Testis (tissue), 3 donors: Measurements from ENCODE around the gene SUPT3H. TPM values are rescaled to one million over a fixed set of nuclear protein-coding genes. Genes with fewer than 3 reads are reported as not detected.

Source experiments
- DNase-seq: peaks from one replicate; pipeline ENCODE4 v3.0.0-alpha.2; 2019
- H3K27ac ChIP-seq, 2 donors: fragments of 200-600 bp; sonication (generic); one replicate each; pipeline ENCODE4 v1.5.1; 2019
- H3K27me3 ChIP-seq: fragments of 200-600 bp; sonication (generic); one replicate; pipeline ENCODE4 v1.5.1; 2019
- H3K36me3 ChIP-seq: fragments of 200-600 bp; sonication (generic); one replicate; pipeline ENCODE4 v1.5.1; 2017; ENCODE audit warnings: low read depth; ENCODE audit errors: missing control alignments
- H3K4me1 ChIP-seq: fragments of 200-600 bp; sonication (generic); one replicate; pipeline ENCODE4 v1.5.1; 2019
- H3K4me3 ChIP-seq, 2 donors: fragments of 200-600 bp; sonication (generic); one replicate each; pipeline ENCODE4 v1.5.1; 2017 to 2019
- H3K9me3 ChIP-seq: fragments of 200-600 bp; sonication (generic); one replicate; pipeline ENCODE4 v1.5.1; 2017
- POLR2A ChIP-seq: fragments of 450-650 bp; IDR thresholded peaks from one replicate; pipeline ENCODE4 v1.6.1; 2017; ENCODE audit warnings: antibody characterized with exemption, mild to moderate bottlenecking, moderate library complexity
- WGBS, 2 donors: methylation state at CpG; one replicate each; pipeline ENCODE4 v1.1.5; 2018; 5-methylcytosine and 5-hydroxymethylcytosine counted together
- intact Hi-C: fragments of 100-400 bp; cut with DNase I; formaldehyde crosslinking; loops from one replicate; pipeline ENCODE4 v1.15.1; 2023; ENCODE audit warnings: low total_unique reads
- polyA plus RNA-seq: library from polyadenylated mRNA; stranded (reverse); fragments of 350-450 nt; fragmentation: Illumina TruSeq; extraction: RNeasy Lipid Tissue Mini Kit (QIAGEN cat#74804); gene quantifications from one replicate; pipeline ENCODE4 v1.2.3, GENCODE V29; 2014; ENCODE audit warnings: low read depth, low replicate concordance; ENCODE audit not compliant: insufficient read depth
- total RNA-seq, 2 donors: library from RNA; depleted of rRNA; stranded (reverse); fragments of >200 nt; gene quantifications; one replicate each; pipeline ENCODE4 v1.2.3, GENCODE V29; 2016
- TF ChIP-seq, protein P1 (sequence below), 3 experiments: fragments of 450-650 bp in 2 of 3; fragments of 200-600 bp in 1 of 3; sonication (generic) in 1 of 3; IDR thresholded peaks; one replicate each; pipeline ENCODE4 v1.5.1; 2016 to 2019; ENCODE audit warnings: antibody characterized with exemption in 3 of 3, mild to moderate bottlenecking in 2 of 3, moderate library complexity in 1 of 3

SUPT3H gene
- total and polyA plus RNA-seq, 3 donors from 2014 or later = 29.4 to 35.9 (median 30.8) TPM

- no peak overlapping the region for H3K27ac ChIP-seq
- no peaks in the 10 kb centered on the region for H3K27me3 ChIP-seq
- 91 to 93% methylated on average over 8 of the region's 8 CpGs for WGBS, 2 donors
- H3K4me1 ChIP-seq = no peaks in the 10 kb centered on the region
- no peak for DNase-seq
- H3K36me3 ChIP-seq = no peaks in the 10 kb centered on the region
- intact Hi-C loops = no loop called here
- H3K4me3 ChIP-seq = no peak overlapping the region
- TF ChIP-seq POLR2A = no peak
- TF ChIP-seq, protein P1, sequence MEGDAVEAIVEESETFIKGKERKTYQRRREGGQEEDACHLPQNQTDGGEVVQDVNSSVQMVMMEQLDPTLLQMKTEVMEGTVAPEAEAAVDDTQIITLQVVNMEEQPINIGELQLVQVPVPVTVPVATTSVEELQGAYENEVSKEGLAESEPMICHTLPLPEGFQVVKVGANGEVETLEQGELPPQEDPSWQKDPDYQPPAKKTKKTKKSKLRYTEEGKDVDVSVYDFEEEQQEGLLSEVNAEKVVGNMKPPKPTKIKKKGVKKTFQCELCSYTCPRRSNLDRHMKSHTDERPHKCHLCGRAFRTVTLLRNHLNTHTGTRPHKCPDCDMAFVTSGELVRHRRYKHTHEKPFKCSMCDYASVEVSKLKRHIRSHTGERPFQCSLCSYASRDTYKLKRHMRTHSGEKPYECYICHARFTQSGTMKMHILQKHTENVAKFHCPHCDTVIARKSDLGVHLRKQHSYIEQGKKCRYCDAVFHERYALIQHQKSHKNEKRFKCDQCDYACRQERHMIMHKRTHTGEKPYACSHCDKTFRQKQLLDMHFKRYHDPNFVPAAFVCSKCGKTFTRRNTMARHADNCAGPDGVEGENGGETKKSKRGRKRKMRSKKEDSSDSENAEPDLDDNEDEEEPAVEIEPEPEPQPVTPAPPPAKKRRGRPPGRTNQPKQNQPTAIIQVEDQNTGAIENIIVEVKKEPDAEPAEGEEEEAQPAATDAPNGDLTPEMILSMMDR (IDR thresholded peaks at IDR 0.05) = no peak
- no peaks in the 10 kb centered on the region for H3K9me3 ChIP-seq
These were observed 378.7 kb downstream of the SUPT3H start for GRCh38 chr6:44999066-44999465.

GRCh38 chr6:44995486-44996132 lies 382.1 kb downstream of the SUPT3H start:
- intact Hi-C loops = no loop called here
- Histone ChIP-seq H3K27me3 (no peaks in the 10 kb centered on the region), H3K36me3 (no peaks in the 10 kb centered on the region), H3K4me1 (no peaks in the 10 kb centered on the region), H3K9me3 (no peaks in the 10 kb centered on the region), H3K27ac (no peak overlapping the region), H3K4me3 (no peak overlapping the region)
- no peak for TF ChIP-seq POLR2A
- TF ChIP-seq, protein P1 (IDR thresholded peaks at IDR 0.05) = no peak
- WGBS, 2 donors = 91 to 97% methylated on average over 3 of the region's 3 CpGs
- no peak for DNase-seq

GRCh38 chr6:44989391-44989790 lies 388.3 kb downstream of the SUPT3H start:
- intact Hi-C loops = no loop called here
- Histone ChIP-seq H3K4me3 (no peak overlapping the region), H3K4me1 (no peaks in the 10 kb centered on the region), H3K27me3 (no peaks in the 10 kb centered on the region), H3K27ac (no peak overlapping the region), H3K36me3 (no peaks in the 10 kb centered on the region), H3K9me3 (no peaks in the 10 kb centered on the region)
- DNase-seq = no peak
- 74 to 97% methylated on average over 3 of the region's 3 CpGs for WGBS, 2 donors
- TF ChIP-seq, protein P1 (IDR thresholded peaks at IDR 0.05) = no peak
- TF ChIP-seq POLR2A = no peak

GRCh38 chr6:44985006-44985405 lies 392.7 kb downstream of the SUPT3H start:
- H3K27me3 ChIP-seq = no peaks in the 10 kb centered on the region
- H3K9me3 ChIP-seq = no peaks in the 10 kb centered on the region
- no peak overlapping the region for H3K27ac ChIP-seq
- H3K4me1 ChIP-seq = no peaks in the 10 kb centered on the region
- no peak for DNase-seq
- intact Hi-C loops = no loop called here
- 98 to 99% methylated on average over 4 of the region's 4 CpGs for WGBS, 2 donors
- TF ChIP-seq POLR2A = no peak
- TF ChIP-seq, protein P1 (IDR thresholded peaks at IDR 0.05) = no peak
- H3K36me3 ChIP-seq = no peaks in the 10 kb centered on the region
- no peak overlapping the region for H3K4me3 ChIP-seq
